HG03196 (cell line): Measurements from ENCODE around the gene ADAMTSL5.

ENCODE experiments used
- ATAC-seq: cut with Tn5 transposase; IDR thresholded peaks from one replicate; pipeline ENCODE4 v1.9.1; 2021; ENCODE audit not compliant: unreplicated experiment

ADAMTSL5 gene

DNA sequence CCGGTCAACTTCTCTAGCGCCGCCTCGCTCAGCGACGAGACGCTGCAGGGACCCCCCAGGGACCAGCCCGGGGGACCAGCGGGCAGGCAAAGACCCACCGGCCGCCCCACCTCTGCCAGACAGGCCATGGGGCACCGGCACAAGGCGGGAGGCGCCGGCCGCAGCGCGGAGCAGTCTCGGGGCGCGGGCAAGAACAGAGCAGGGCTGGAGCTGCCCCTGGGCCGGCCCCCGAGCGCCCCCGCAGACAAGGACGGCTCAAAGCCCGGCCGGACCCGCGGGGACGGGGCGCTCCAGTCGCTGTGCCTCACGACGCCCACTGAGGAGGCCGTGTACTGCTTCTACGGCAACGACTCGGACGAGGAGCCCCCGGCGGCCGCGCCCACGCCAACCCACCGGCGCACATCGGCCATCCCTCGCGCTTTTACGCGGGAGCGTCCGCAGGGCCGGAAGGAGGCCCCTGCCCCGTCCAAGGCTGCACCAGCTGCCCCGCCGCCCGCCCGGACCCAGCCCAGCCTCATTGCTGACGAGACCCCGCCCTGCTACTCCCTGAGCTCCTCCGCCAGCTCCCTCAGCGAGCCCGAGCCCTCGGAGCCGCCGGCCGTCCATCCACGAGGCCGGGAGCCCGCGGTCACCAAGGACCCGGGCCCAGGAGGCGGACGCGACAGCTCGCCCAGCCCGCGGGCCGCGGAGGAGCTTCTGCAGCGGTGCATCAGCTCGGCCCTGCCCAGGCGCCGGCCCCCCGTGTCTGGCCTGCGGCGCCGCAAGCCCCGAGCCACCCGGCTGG is 45.1 kb downstream of the ADAMTSL5 start:
- ATAC-seq: no peak

DNA sequence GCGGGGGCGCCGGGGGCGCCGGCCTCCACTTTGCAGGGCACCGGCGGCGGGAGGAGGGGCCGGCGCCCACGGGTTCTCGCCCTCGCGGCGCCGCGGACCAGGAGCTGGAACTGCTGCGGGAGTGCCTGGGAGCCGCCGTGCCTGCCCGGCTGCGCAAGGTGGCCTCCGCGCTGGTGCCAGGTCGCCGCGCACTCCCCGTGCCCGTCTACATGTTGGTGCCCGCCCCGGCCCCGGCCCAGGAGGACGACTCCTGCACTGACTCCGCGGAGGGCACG is 45.7 kb downstream of the ADAMTSL5 start:
- ATAC-seq: no peak

DNA sequence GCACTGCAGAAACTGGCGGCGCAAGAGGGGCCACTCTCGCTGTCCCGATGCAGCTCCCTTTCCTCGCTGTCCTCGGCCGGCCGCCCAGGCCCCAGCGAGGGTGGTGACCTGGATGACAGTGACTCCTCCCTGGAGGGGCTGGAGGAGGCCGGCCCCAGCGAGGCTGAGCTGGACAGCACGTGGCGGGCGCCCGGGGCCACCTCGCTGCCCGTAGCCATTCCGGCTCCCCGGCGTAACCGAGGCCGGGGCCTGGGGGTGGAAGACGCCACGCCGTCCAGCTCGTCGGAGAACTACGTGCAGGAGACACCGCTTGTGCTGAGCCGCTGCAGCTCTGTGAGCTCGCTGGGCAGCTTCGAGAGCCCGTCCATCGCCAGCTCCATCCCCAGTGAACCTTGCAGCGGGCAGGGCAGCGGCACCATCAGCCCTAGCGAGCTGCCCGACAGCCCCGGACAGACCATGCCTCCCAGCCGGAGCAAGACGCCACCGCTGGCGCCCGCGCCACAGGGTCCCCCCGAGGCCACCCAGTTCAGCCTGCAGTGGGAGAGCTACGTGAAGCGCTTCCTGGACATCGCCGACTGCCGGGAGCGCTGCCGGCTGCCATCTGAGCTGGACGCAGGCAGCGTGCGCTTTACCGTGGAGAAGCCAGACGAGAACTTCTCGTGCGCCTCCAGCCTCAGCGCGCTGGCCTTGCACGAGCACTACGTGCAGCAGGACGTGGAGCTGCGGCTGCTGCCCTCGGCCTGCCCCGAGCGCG is 46.2 kb downstream of the ADAMTSL5 start:
- no peak for ATAC-seq

DNA sequence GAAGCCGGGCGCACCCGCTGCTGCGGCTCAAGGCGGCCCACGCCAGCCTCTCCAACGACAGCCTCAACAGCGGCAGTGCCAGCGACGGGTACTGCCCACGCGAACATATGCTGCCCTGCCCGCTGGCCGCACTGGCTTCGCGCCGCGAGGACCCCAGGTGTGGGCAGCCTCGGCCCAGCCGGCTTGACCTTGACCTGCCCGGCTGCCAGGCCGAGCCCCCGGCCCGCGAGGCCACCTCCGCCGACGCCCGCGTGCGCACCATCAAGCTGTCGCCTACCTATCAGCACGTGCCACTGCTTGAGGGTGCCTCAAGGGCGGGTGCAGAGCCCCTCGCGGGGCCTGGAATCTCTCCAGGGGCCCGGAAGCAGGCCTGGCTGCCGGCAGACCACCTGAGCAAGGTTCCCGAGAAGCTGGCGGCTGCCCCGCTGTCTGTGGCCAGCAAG is 46.8 kb downstream of the ADAMTSL5 start:
- ATAC-seq: no peak

DNA sequence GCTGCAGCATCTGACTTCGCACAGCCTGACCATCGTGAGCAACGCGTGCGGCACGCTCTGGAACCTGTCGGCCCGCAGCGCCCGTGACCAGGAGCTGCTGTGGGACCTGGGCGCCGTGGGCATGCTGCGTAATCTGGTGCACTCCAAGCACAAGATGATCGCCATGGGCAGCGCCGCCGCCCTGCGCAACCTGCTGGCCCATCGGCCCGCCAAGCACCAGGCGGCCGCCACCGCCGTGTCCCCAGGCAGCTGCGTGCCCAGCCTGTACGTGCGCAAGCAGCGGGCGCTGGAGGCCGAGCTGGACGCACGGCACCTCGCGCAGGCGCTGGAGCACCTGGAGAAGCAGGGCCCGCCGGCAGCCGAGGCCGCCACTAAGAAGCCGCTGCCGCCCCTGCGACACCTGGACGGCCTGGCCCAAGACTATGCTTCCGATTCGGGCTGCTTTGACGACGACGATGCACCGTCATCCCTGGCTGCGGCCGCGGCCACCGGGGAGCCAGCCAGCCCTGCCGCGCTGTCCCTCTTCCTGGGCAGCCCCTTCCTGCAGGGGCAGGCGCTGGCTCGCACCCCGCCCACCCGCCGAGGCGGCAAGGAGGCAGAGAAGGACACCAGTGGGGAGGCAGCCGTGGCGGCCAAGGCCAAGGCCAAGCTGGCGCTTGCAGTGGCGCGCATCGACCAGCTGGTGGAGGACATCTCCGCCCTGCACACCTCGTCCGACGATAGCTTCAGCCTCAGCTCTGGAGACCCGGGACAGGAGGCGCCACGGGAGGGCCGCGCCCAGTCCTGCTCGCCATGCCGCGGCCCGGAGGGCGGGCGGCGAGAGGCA is 47.4 kb downstream of the ADAMTSL5 start:
- no peak for ATAC-seq

DNA sequence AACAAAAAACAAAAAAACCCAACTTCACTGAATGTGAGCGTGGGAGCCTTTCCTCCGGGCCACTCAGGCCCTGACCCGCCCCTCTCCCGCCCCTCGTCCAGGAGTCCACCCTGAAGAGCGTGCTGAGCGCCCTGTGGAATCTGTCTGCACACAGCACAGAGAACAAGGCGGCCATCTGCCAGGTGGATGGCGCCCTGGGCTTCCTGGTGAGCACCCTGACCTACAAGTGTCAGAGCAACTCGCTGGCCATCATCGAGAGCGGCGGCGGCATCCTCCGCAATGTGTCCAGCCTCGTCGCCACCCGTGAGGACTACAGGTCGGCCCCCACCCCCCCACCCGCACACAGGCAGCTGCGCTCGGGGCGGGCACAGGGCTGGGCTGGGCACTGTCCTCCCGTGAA is 51.0 kb downstream of the ADAMTSL5 start:
- ATAC-seq: no peak

DNA sequence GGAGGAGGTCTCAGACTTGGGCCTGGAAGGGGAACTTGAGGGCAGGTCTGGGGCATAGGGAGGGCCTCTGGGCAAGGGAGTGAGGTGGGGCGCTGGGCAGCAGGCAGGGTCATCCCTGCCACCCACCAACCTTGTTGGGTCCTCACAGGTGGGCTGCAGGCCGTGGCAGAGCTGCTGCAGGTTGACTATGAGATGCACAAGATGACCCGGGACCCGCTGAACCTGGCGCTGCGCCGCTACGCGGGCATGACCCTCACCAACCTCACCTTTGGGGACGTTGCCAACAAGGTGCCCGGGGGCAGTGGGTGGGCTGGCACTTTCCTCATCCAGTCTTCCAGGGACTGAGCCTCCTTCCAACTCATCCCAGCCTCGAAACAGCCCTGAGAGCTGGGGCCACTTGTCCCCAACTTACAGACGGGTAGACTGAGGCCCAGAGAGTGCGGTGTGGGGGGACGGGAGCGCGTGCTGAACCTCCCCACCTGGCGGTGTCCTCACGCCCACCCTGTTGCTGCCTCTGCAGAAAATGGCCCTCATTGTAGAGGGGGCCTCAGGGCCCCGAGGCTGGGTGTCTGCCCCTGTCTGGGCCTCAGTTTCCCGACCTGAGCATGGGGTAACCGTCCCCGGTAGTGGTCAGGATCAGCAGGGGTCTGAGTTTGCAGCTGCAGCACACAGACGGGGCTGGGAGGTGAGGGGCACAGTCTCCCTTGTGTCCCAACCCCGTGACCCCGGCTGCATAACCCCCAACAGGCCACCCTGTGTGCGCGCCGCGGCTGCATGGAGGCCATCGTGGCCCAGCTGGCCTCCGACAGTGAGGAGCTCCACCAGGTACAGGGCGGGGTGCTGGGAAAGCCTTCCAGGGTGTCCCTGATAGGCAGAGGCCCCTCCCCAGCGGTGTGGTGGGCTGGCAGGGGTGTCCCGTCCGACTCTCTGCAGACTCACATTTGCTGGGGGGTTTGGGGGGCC is 52.5 kb downstream of the ADAMTSL5 start:
- ATAC-seq: no peak

DNA sequence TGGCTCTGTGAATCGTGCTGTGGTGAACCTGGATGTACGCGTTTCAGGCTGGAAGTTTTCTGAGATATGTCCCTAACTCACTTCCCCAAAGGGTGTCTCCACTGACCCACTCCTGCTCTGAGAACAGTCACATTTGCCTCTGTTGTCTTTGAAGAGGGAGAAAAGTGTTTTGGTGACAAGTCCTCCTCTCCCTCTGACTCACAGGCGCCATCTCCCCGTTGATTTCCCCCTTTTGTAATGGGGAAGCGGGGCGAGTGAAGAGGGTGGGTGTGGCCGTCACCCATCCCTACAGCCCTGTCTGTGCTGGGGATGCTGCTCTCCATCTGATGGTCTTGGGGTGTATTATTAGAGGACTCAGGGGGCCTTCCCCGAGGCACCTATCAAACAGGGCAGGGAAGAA is 53.3 kb downstream of the ADAMTSL5 start:
- no peak for ATAC-seq

DNA sequence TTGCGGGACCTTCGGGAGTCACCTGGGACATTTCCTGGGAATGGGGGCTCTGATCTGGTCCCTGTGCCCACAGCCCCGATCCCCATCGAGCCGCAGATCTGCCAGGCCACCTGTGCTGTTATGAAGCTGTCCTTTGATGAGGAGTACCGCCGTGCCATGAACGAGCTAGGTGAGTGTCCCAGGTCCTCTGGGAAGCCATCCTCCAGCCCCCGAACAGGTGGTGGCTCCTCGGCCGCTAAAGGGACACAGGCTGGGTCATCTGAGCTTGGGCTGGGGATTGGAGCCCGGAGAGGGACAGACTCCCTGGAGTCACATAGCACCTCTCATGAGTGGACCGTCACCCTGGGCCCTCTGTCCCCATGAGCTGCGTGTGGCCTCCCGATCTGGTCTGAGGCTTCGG is 54.9 kb downstream of the ADAMTSL5 start:
- ATAC-seq: no peak

DNA sequence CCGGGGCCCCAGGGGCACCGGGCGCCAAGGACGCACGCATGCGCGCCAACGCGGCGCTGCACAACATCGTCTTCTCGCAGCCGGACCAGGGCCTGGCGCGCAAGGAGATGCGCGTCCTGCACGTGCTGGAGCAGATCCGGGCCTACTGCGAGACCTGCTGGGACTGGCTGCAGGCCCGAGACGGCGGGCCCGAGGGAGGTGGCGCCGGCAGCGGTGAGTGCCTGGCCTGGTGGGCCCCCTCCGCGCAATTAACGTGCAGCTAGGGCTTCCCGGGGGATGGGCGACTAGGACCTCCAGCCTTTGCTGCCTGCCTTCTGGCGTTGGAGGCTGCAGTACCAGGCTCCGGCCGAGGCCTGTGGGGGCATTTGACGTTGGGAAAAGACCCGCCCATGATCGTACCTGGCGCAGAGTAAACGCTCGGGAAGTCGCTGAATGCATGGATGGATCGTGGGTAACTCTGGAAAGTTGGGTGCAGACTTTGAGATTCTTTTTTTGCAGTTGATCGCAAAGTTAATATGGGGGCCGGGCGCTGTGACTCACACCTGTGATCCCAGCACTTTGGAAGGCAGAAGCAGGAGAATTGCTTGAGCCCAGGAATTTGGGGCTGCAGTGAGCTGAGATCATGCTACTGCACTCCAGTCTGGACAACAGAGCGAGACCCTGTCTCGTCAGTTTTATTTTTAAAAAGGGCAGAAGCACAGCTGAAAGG is 55.6 kb downstream of the ADAMTSL5 start:
- no peak for ATAC-seq

DNA sequence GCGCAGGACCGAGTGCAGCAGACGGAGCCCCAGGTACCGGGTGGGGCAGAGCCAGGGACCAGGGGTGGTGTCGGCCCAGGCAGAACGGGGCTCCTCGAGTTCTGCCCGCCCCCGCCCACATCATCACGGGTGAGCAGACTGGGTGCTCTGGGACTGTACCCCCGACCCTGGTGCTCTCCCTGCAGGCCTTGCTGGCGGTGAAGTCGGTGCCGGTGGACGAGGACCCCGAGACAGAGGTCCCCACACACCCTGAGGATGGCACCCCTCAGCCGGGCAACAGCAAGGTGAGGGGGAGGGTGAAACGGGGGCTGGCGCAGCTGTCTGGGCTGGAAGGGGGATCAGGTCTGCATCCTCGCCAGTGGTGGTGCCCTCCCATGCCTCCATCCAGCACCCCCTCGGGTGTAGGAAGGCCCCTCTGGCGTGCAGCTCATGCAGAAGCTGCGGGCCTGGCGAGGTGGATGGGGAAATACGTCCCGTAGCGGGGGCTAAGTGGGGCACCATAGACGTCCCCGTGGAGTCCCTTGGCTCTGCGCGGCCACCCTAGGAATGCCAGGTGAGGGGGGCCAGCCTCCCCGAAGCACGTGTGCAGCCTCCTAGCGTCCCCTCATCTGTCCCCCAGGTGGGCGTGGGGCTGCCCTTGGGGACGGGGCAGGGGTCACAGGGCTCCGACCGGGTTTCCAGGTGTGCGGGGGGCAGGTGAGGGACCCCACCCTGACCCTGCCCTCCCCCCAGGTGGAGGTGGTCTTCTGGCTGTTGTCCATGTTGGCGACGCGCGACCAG is 56.5 kb downstream of the ADAMTSL5 start:
- no peak for ATAC-seq

DNA sequence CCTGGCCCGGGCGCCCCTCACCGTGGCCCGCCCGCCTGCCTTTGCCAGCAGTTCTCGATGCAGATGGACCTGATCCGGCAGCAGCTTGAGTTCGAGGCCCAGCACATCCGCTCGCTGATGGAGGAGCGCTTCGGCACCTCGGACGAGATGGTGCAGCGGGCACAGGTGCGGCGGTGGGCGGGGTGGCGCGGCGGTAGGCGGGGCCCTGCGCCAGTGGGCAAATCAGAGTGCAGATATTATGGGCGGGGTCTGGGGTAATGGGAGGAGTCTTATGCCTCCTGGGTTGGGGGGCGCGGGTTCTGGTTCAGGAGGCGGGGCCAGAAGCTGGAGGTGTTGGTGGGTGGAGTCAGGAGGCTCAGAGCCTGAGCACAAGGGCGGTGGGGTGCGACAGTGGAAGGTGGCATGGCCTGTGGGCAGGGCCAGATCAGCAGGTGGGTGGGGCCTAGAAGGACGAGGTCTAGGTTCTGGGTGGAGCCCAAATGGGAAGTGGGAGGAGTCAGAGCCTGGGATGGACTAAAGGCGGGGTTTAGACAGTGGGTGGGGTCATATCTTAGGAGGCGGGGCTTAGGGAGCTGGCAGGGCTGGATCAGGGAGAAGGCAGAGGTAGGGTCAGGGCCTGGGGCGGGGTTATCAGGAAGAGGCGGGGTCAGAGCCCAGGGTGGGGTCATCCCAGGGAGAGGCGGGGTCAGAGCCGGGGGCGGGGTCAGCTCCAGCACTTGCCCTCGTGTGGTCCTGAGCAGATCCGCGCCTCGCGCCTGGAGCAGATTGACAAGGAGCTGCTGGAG is 57.3 kb downstream of the ADAMTSL5 start:
- ATAC-seq: no peak
